Mesendoderm (in vitro differentiated cells): ENCODE measurements around the gene R3HDM2.
"Not testable (repeated sequence)": the region's sequence is repeated elsewhere in the genome, so short reads cannot be mapped to it uniquely, and the experiment has no call there.

Source experiments
- DNase-seq: peaks from one replicate; pipeline ENCODE4 v3.0.0; 2013
- H2AK5ac ChIP-seq: 2 replicates; pipeline ENCODE4 v1.6.1; 2013; ENCODE audit warnings: low read length, inconsistent platforms
- H2BK120ac ChIP-seq: 2 replicates; pipeline ENCODE4 v1.6.1; 2013; ENCODE audit warnings: low read depth, mild to moderate bottlenecking, low read length, moderate library complexity, mixed read lengths
- H2BK15ac ChIP-seq: replicated peaks from 2 replicates; pipeline ENCODE4 v1.6.1; 2013; ENCODE audit warnings: low read depth, mild to moderate bottlenecking, moderate library complexity
- H2BK5ac ChIP-seq: 2 replicates; pipeline ENCODE4 v1.6.1; 2013; ENCODE audit warnings: low read length, inconsistent platforms
- H3K18ac ChIP-seq: 2 replicates; pipeline ENCODE4 v1.6.1; 2013; ENCODE audit warnings: mild to moderate bottlenecking, low read length, mixed read lengths
- H3K23ac ChIP-seq: one replicate; pipeline ENCODE4 v1.6.1; 2013; ENCODE audit warnings: low read length
- H3K27ac ChIP-seq: 2 replicates; pipeline ENCODE4 v1.5.1; 2013; ENCODE audit warnings: low read depth, mild to moderate bottlenecking, inconsistent platforms, low read length, moderate library complexity
- H3K27me3 ChIP-seq: 2 replicates; pipeline ENCODE4 v1.6.1; 2013; ENCODE audit warnings: low read length, control low read depth, mild to moderate bottlenecking, inconsistent platforms; ENCODE audit not compliant: insufficient read depth, poor library complexity
- H3K36me3 ChIP-seq: 2 replicates; pipeline ENCODE4 v1.6.1; 2013; ENCODE audit warnings: low read length, inconsistent platforms; ENCODE audit not compliant: control insufficient read depth, insufficient read depth
- H3K4ac ChIP-seq: one replicate; pipeline ENCODE4 v1.6.1; 2013; ENCODE audit warnings: low read depth, mild to moderate bottlenecking, low read length, moderate library complexity
- H3K4me1 ChIP-seq: 2 replicates; pipeline ENCODE4 v1.6.1; 2013; ENCODE audit warnings: low read depth, low read length, inconsistent platforms; ENCODE audit not compliant: control insufficient read depth
- H3K4me2 ChIP-seq: 2 replicates; pipeline ENCODE4 v1.6.1; 2013; ENCODE audit warnings: low read length
- H3K4me3 ChIP-seq: 2 replicates; pipeline ENCODE4 v1.5.1; 2013; ENCODE audit warnings: mild to moderate bottlenecking, low read length
- H3K56ac ChIP-seq: one replicate; pipeline ENCODE4 v1.6.1; 2013; ENCODE audit warnings: low read length
- H3K79me1 ChIP-seq: 2 replicates; pipeline ENCODE4 v1.6.1; 2013; ENCODE audit warnings: low read length, inconsistent platforms
- H3K79me2 ChIP-seq: 2 replicates; pipeline ENCODE4 v1.6.1; 2013; ENCODE audit warnings: mild to moderate bottlenecking, low read length; ENCODE audit not compliant: control insufficient read depth, insufficient read depth
- H3K9ac ChIP-seq: 2 replicates; pipeline ENCODE4 v1.6.1; 2013; ENCODE audit warnings: low read length, inconsistent platforms
- H4K5ac ChIP-seq: one replicate; pipeline ENCODE4 v1.6.1; 2013; ENCODE audit warnings: low read length
- H4K8ac ChIP-seq: one replicate; pipeline ENCODE4 v1.6.1; 2013; ENCODE audit warnings: low read depth, mild to moderate bottlenecking, control low read depth, low read length, moderate library complexity
- WGBS: extraction: QIAGEN DNeasy Blood & Tissue Kit; methylation state at CpG from one replicate; pipeline ENCODE4 v1.1.7; 2013; ENCODE audit warnings: low lambda C conversion rate, missing lambda C conversion rate; ENCODE audit not compliant: insufficient coverage; ENCODE audit errors: extremely low coverage; 5-methylcytosine and 5-hydroxymethylcytosine counted together

The R3HDM2 gene

DNA sequence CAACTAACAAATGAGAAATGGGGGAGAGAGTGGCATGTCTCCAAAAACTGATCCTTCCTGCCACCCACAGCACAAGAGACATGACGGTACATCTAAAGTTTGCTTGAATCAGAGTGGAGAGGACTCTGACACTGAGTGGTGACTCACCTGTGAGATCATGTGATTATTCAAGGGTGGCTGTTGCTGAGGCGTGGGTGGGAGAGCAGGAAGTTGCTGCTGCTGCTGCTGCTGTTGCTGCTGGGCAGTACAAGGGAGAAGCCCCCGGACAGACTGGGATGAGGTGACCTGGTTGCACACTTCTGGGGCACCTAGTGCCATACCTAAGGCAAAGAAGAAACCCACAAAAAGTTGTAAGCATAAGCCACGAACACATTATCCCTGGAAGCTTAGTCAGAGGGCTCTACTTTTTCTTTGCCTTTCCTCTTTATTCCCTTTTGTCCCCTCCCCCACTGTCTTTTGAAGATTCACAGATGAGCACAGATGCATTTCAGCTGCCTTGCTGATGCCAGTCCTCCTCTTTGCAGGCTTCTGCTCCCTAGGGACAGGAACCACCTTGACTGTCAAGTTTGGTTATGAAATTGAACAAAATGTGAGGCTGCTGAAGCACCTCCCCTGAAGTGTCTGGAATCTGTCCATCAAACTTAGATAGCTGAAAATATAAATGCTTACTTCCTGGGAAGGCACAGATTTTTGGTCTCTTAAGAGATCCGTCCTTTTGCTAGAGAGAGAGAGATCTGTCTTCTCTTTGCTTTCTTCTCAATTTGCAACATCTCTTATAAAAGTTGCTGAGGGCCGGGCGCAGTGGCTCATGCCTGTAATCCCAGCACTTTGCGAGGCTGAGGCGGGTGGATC lies 150.4 kb downstream of the R3HDM2 start:
- no peak overlapping the region for H3K9ac ChIP-seq
- H3K18ac ChIP-seq, result no peak overlapping the region
- no peak overlapping the region for H4K8ac ChIP-seq
- H2AK5ac ChIP-seq, result no peak overlapping the region
- H3K4ac ChIP-seq, result no peak overlapping the region
- no peaks in the 10 kb centered on the region for H3K27me3 ChIP-seq
- H3K36me3 ChIP-seq, result no peaks in the 10 kb centered on the region
- peak overlapping the region; percentile 44 for H3K56ac ChIP-seq
- H3K79me1 ChIP-seq, result no peaks in the 10 kb centered on the region
- H3K4me2 ChIP-seq, result no peak overlapping the region
- DNase-seq, result peak; percentile 83
- no peaks in the 10 kb centered on the region for H3K79me2 ChIP-seq
- no CpG with 5 or more reads among the region's 9 CpGs for WGBS
- no peak overlapping the region for H3K4me3 ChIP-seq
- H3K27ac ChIP-seq, result no peak overlapping the region
- no peak overlapping the region for H3K23ac ChIP-seq
- H2BK15ac ChIP-seq, result no peak overlapping the region
- H3K4me1 ChIP-seq, result no peaks in the 10 kb centered on the region
- H2BK5ac ChIP-seq, result no peak overlapping the region
- H4K5ac ChIP-seq, result no peak overlapping the region
- H2BK120ac ChIP-seq, result no peak overlapping the region

DNA sequence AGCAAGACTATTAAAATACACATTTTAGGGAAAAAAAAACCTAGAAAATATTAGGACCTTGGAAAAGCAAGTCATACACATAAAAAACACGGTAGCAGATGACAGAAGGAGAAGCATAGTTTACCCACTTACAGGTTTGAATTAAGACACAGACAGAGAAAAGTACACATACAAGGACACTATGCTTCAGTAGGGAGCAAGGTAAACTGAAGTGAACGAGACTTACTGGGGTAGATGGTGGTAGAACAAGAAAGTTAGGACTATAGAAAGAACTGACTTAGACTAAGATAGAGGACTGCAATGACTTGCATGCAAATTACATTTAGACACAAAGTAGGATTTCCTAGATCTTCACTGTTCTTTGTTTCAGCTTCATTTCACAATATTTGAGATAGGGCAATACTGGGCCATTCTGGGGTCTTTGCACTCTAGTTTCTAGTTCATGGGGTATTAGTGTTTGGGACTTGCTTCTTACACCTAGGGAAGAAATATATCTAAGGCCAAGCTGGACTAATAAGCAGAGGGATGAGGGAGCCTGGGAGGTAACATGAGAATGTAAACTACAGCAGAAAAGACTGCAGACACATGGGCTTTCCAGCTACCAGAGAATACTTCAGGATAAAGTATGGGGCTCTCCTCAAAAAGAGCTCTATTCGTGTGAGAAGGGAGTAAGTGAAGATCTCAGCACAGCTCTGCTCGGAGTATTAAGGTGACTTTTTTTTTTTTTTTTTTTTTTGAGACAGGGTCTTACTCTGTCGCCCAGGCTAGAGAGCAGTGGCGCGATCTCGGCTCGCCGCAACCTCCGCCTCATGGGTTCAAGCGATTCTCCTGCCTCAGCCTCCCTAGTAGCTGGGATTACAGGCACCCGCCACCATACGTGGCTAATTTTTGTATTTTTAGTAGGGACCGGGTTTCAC lies 152.1 kb downstream of the R3HDM2 start:
- H2BK5ac ChIP-seq, result no peak overlapping the region
- DNase-seq, result no peak
- WGBS, result no CpG with 5 or more reads among the region's 15 CpGs
- H2BK15ac ChIP-seq, result no peak overlapping the region
- H4K8ac ChIP-seq, result no peak overlapping the region
- no peaks in the 10 kb centered on the region for H3K36me3 ChIP-seq
- no peak overlapping the region for H4K5ac ChIP-seq
- H3K27ac ChIP-seq, result no peak overlapping the region
- H3K79me1 ChIP-seq, result no peaks in the 10 kb centered on the region
- H3K4me2 ChIP-seq, result no peak overlapping the region
- no peak overlapping the region for H2AK5ac ChIP-seq
- H3K27me3 ChIP-seq, result no peaks in the 10 kb centered on the region
- no peaks in the 10 kb centered on the region for H3K79me2 ChIP-seq
- no peak overlapping the region for H3K4ac ChIP-seq
- H3K18ac ChIP-seq, result no peak overlapping the region
- no peak overlapping the region for H3K56ac ChIP-seq
- no peak overlapping the region for H2BK120ac ChIP-seq
- no peak overlapping the region for H3K9ac ChIP-seq
- no peak overlapping the region for H3K23ac ChIP-seq
- H3K4me1 ChIP-seq, result no peaks in the 10 kb centered on the region
- no peak overlapping the region for H3K4me3 ChIP-seq

DNA sequence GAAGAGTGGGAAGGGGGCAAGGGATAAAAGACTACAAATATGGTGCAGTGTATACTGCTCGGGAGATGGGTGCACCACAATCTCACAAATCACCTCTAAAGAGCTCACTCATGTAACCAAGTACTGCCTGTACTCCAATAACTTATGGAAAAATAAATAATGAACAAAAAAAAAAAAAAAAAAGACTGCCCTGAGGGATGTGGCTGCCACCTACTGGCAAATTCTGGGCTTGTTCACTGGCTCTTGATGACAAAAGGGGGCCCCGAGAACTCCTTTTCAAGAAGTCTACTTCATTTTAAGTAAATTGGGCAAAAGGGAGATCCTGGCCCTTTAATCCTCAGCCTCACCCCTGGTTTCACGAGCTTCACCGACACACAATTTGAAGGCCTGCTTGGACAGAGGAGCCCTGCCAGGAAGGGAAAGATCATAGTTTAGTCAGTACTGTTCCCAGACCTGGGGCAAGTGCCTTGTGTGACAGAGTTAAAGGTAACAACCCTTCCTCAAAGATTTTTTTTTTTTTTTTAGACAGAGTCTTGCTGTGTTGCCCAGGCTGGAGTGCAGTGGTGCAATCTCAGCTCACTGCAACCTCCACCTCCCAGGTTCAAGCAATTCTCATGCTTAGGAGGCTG lies 153.8 kb downstream of the R3HDM2 start:
- Histone ChIP-seq H2BK15ac (no peak overlapping the region), H3K18ac (no peak overlapping the region), H3K27ac (no peak overlapping the region), H3K4ac (no peak overlapping the region), H3K9ac (no peak overlapping the region), H2BK120ac (no peak overlapping the region), H3K4me3 (no peak overlapping the region), H2AK5ac (no peak overlapping the region), H3K56ac (no peak overlapping the region), H4K8ac (no peak overlapping the region), H3K4me2 (no peak overlapping the region), H3K23ac (no peak overlapping the region), H3K27me3 (no peaks in the 10 kb centered on the region), H3K4me1 (peaks cover 6% of the 10 kb centered on the region), H2BK5ac (no peak overlapping the region), H3K79me2 (no peaks in the 10 kb centered on the region), H3K79me1 (no peaks in the 10 kb centered on the region), H3K36me3 (no peaks in the 10 kb centered on the region), H4K5ac (no peak overlapping the region)
- peak; percentile 58 for DNase-seq
- no CpG with 5 or more reads among the region's 4 CpGs for WGBS

DNA sequence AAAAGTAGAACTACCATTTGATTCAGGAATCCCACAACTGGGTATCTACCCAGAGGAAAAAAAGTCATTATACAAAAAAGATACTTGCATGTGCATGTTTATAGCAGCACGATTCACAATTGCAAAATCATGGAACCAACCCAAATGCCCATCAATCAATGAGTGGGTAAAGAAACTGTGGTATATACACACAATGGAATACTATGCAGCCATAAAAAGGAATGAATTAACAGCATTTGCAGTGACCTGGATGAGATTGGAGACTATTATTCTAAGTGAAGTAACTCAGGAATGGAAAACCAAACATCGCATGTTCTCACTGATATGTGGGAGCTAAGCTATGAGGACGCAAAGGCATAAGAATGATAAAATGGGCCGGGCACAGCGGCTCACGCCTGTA lies 154.6 kb downstream of the R3HDM2 start:
- H4K8ac ChIP-seq, H3K23ac ChIP-seq, H3K36me3 ChIP-seq, H3K79me1 ChIP-seq, H2BK5ac ChIP-seq, H3K9ac ChIP-seq, H3K4me2 ChIP-seq, H3K4ac ChIP-seq, DNase-seq, H3K4me3 ChIP-seq, H3K27me3 ChIP-seq, H3K56ac ChIP-seq, H3K79me2 ChIP-seq, H3K27ac ChIP-seq, H2BK120ac ChIP-seq, H2BK15ac ChIP-seq, H4K5ac ChIP-seq, H3K18ac ChIP-seq, H2AK5ac ChIP-seq: not testable (repeated sequence)
- no CpG with 5 or more reads among the region's 6 CpGs for WGBS
- H3K4me1 ChIP-seq, result peaks cover 11% of the 10 kb centered on the region

DNA sequence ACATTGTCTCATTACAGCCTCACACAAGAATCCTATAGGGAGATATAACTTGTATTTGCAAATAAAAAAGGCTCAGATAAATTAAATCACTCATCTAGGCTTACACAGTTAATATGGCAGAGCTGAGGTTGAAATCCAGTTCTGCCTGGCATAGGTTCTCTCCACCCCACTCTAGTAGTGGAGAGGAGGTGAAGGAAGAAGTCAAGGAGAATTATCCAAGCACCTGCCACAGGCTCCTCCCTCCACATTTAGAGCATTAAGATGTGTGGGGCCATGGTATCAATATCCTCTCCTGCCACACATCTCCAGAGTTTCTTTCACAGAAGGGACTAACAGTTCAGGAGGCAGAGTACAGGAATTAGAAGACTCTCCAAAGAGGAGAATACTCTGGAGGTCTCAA lies 157.3 kb downstream of the R3HDM2 start:
- H3K4me3 ChIP-seq, result no peak overlapping the region
- H2BK5ac ChIP-seq, result no peak overlapping the region
- no peak overlapping the region for H3K23ac ChIP-seq
- no peak overlapping the region for H4K5ac ChIP-seq
- H3K79me1 ChIP-seq, result no peaks in the 10 kb centered on the region
- H4K8ac ChIP-seq, result no peak overlapping the region
- H3K79me2 ChIP-seq, result no peaks in the 10 kb centered on the region
- no peak overlapping the region for H2AK5ac ChIP-seq
- DNase-seq, result no peak
- no peak overlapping the region for H2BK15ac ChIP-seq
- H3K36me3 ChIP-seq, result peaks cover 2% of the 10 kb centered on the region
- H3K9ac ChIP-seq, result no peak overlapping the region
- H3K56ac ChIP-seq, result no peak overlapping the region
- H3K27ac ChIP-seq, result no peak overlapping the region
- no peak overlapping the region for H3K4ac ChIP-seq
- no peak overlapping the region for H3K18ac ChIP-seq
- H3K27me3 ChIP-seq, result no peaks in the 10 kb centered on the region
- H3K4me2 ChIP-seq, result no peak overlapping the region
- H2BK120ac ChIP-seq, result no peak overlapping the region
- peaks cover 12% of the 10 kb centered on the region for H3K4me1 ChIP-seq
